HUES6 (cell line): ENCODE data around the gene KIF1A.

Experiments used
- H3K27ac ChIP-seq: 2 replicates; pipeline ENCODE4 v1.7.0; 2013; ENCODE audit warnings: low read depth, mild to moderate bottlenecking, low read length, inconsistent platforms
- H3K27me3 ChIP-seq: 2 replicates; pipeline ENCODE4 v1.6.1; 2013; ENCODE audit warnings: low read length; ENCODE audit not compliant: control insufficient read depth, insufficient read depth
- H3K36me3 ChIP-seq: 2 replicates; pipeline ENCODE4 v1.6.1; 2013; ENCODE audit warnings: low read length; ENCODE audit not compliant: control insufficient read depth, insufficient read depth
- H3K4me1 ChIP-seq: 2 replicates; pipeline ENCODE4 v1.6.1; 2013; ENCODE audit warnings: low read length; ENCODE audit not compliant: control insufficient read depth, insufficient read depth
- H3K4me3 ChIP-seq: 2 replicates; pipeline ENCODE4 v1.5.1; 2013; ENCODE audit warnings: low read depth, low read length
- H3K9ac ChIP-seq: one replicate; pipeline ENCODE4 v1.6.1; 2013; ENCODE audit warnings: mild to moderate bottlenecking, low read length
- H3K9me3 ChIP-seq: 2 replicates; pipeline ENCODE4 v1.6.1; 2013; ENCODE audit warnings: low read depth, low read length; ENCODE audit not compliant: control insufficient read depth, insufficient read depth

KIF1A gene, protein sequence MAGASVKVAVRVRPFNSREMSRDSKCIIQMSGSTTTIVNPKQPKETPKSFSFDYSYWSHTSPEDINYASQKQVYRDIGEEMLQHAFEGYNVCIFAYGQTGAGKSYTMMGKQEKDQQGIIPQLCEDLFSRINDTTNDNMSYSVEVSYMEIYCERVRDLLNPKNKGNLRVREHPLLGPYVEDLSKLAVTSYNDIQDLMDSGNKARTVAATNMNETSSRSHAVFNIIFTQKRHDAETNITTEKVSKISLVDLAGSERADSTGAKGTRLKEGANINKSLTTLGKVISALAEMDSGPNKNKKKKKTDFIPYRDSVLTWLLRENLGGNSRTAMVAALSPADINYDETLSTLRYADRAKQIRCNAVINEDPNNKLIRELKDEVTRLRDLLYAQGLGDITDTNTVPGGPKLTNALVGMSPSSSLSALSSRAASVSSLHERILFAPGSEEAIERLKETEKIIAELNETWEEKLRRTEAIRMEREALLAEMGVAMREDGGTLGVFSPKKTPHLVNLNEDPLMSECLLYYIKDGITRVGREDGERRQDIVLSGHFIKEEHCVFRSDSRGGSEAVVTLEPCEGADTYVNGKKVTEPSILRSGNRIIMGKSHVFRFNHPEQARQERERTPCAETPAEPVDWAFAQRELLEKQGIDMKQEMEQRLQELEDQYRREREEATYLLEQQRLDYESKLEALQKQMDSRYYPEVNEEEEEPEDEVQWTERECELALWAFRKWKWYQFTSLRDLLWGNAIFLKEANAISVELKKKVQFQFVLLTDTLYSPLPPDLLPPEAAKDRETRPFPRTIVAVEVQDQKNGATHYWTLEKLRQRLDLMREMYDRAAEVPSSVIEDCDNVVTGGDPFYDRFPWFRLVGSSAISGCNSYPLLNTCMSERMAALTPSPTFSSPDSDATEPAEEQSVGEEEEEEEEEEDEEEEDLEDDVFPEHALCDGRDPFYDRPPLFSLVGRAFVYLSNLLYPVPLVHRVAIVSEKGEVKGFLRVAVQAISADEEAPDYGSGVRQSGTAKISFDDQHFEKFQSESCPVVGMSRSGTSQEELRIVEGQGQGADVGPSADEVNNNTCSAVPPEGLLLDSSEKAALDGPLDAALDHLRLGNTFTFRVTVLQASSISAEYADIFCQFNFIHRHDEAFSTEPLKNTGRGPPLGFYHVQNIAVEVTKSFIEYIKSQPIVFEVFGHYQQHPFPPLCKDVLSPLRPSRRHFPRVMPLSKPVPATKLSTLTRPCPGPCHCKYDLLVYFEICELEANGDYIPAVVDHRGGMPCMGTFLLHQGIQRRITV (N-terminal part only)

GRCh38 chr2:240819858-240820606 lies at the start of gene KIF1A:
TSS of gene KIF1A (minus strand) at chr2:240820219. CDS start at chr2:240797752, 22,467 bp downstream.
- H3K4me1 ChIP-seq, result peaks cover 7% of the 10 kb centered on the region
- peak within 1 kb of the TSS; percentile 79; the same call in 1 of the 2 replicates for H3K27ac ChIP-seq
- H3K4me3 ChIP-seq, result peak within 1 kb of the TSS; percentile 80
- 0 out of 2 replicates have a peak, but pooled peaks cover 3% of the 10 kb centered on the region for H3K9me3 ChIP-seq
- peaks cover 66% of the 10 kb centered on the region for H3K27me3 ChIP-seq
- peaks cover 8% of the 10 kb centered on the region for H3K36me3 ChIP-seq
- H3K9ac ChIP-seq, result peak within 1 kb of the TSS; percentile 84

- Histone ChIP-seq H3K4me1 (peaks cover 2% of the 10 kb centered on the region; the same call in 1 of the 2 replicates), H3K27ac (no peak overlapping the region), H3K4me3 (no peak overlapping the region), H3K9ac (no peak overlapping the region), H3K9me3 (no peaks in the 10 kb centered on the region), H3K36me3 (no peaks in the 10 kb centered on the region), H3K27me3 (no peaks in the 10 kb centered on the region)
These were observed 49.3 kb upstream of the KIF1A start for GRCh38 chr2:240869109-240869955.

- no peak within 1 kb of the TSS for H3K4me3 ChIP-seq
- no peaks in the 10 kb centered on the region for H3K36me3 ChIP-seq
- H3K27ac ChIP-seq, result no peak within 1 kb of the TSS
- H3K4me1 ChIP-seq, result 0 out of 2 replicates have a peak, but pooled peaks cover 2% of the 10 kb centered on the region
- no peak within 1 kb of the TSS for H3K9ac ChIP-seq
- H3K27me3 ChIP-seq, result no peaks in the 10 kb centered on the region; the same call in 1 of the 2 replicates
- no peaks in the 10 kb centered on the region for H3K9me3 ChIP-seq
These were observed 48.5 kb upstream of the KIF1A start, which contains the start of gene AGXT for GRCh38 chr2:240868286-240869108. TSS of gene AGXT (plus strand) at chr2:240868824. CDS start at chr2:240868866, 42 bp downstream.

DNA sequence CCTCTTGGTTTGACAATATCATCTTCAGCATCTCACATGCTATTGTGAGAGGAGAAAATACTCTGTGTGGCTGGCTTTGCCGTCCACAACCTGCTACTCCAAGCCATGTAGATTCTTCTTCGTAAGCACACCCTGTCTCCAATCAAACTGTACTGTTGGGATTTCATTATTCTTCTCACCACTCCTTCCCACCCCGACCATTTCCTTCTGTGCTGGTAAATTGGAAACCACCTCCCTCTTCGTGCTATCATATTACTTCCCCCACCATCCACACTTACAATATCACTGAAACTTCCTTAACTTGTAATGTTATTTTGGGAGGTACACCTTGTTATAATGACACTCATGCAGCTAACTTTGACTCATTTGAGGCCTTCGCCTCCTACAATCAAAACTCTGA lies 45.4 kb upstream of the KIF1A start:
- no peaks in the 10 kb centered on the region; the same call in 1 of the 2 replicates for H3K27me3 ChIP-seq
- 0 out of 2 replicates have a peak, but pooled peaks cover 2% of the 10 kb centered on the region for H3K4me1 ChIP-seq
- H3K36me3 ChIP-seq, result no peaks in the 10 kb centered on the region

DNA sequence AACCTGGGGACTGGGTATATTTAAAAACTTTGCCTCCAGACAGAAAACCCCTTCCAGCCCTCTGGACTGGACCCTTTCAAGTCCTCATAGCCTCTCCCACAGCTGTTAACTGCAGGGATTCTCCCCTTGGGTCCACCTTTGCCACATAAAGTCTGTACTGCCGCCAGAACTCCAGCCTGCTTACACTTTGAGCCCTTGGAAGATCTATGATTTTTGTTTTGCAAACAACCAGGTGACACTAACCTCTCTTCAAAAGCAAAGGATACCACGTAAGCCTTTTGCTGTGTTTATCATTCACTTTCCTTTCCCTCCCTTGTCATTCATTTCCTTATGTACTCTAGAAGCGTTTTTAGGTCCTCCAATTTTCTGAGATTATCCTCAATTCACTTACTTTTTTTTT lies 44.5 kb upstream of the KIF1A start:
- Histone ChIP-seq H3K9me3 (no peaks in the 10 kb centered on the region), H3K36me3 (no peaks in the 10 kb centered on the region), H3K27ac (no peak overlapping the region), H3K4me1 (0 out of 2 replicates have a peak, but pooled peaks cover 2% of the 10 kb centered on the region), H3K4me3 (no peak overlapping the region), H3K9ac (no peak overlapping the region), H3K27me3 (no peaks in the 10 kb centered on the region; the same call in 1 of the 2 replicates)

More for the DNA sequence above, 45.4 kb upstream of the KIF1A start:
- Histone ChIP-seq H3K4me3 (no peak overlapping the region), H3K9me3 (no peaks in the 10 kb centered on the region), H3K27ac (no peak overlapping the region), H3K9ac (no peak overlapping the region)

DNA sequence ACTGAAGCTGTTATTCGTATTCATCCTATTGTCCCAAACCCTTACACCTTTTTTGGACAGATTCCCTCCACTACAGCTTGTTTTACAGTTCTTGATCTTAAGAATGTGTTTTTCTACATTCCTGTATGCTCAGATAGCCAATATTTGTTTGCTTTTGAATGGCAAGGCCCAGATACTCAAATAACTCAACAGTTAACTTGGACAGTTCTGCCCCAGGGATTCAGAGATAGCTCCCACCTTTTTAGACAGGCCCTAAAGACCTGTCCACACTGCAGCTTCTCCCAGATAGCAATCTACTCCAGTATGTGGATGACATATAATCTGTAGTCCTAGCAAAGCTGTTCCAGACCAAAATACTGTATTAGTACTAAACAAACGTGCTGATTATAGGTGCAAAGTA lies 41.5 kb upstream of the KIF1A start:
- no peak overlapping the region for H3K9ac ChIP-seq
- H3K9me3 ChIP-seq, result no peaks in the 10 kb centered on the region
- no peaks in the 10 kb centered on the region for H3K4me1 ChIP-seq
- H3K27me3 ChIP-seq, result no peaks in the 10 kb centered on the region; the same call in 1 of the 2 replicates
- no peaks in the 10 kb centered on the region for H3K36me3 ChIP-seq
- no peak overlapping the region for H3K4me3 ChIP-seq
- H3K27ac ChIP-seq, result no peak overlapping the region

GRCh38 chr2:240858871-240859270 lies 38.9 kb upstream of the KIF1A start:
- Histone ChIP-seq H3K27me3 (no peaks in the 10 kb centered on the region; the same call in 1 of the 2 replicates), H3K9ac (no peak overlapping the region)

DNA sequence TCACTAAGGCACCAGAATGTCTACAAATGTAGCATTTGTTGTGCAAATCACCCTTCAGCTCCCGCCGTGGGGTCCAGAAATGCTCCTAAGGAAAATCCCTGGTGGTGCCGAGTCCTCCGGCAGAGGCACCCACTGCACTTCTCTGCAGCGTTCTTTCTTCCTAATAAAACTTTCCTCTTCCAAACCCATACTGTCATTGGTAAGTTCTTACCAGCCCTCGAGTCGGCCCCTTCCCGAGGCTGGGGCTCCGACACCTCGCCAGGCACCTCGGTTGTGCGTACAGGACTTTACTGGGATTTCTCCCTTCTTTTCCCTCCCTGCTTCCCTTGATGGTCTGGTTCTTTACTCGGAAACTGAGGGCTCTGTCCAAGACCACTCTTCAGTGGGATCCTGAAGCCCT lies 38.3 kb upstream of the KIF1A start:
- Histone ChIP-seq H3K27ac (no peak overlapping the region), H3K27me3 (no peaks in the 10 kb centered on the region; the same call in 1 of the 2 replicates), H3K9me3 (peaks cover 14% of the 10 kb centered on the region)

More at GRCh38 chr2:240858871-240859270, 38.9 kb upstream of the KIF1A start:
- no peak overlapping the region for H3K27ac ChIP-seq
- H3K9me3 ChIP-seq, result peaks cover 14% of the 10 kb centered on the region
- no peaks in the 10 kb centered on the region for H3K36me3 ChIP-seq
- no peaks in the 10 kb centered on the region for H3K4me1 ChIP-seq
- no peak overlapping the region for H3K4me3 ChIP-seq

More for the DNA sequence above, 38.3 kb upstream of the KIF1A start:
- H3K4me1 ChIP-seq, result no peaks in the 10 kb centered on the region
- H3K36me3 ChIP-seq, result no peaks in the 10 kb centered on the region
- H3K9ac ChIP-seq, result no peak overlapping the region
- no peak overlapping the region for H3K4me3 ChIP-seq
